RWPE1 (cell line): ENCODE results near the gene SEC14L1.
"Not testable (repeated sequence)": the region's sequence is repeated elsewhere in the genome, so short reads cannot be mapped to it uniquely, and the experiment has no call there.

ENCODE experiments used
- CTCF ChIA-PET: fragments of 350-600 bp; sonication (Branson Sonifier 250); formaldehyde crosslinking; extraction: SDS; loops from one replicate; lab custom pipeline; 2021; lab: Yijun Ruan, JAX
- POLR2A ChIA-PET: fragments of 400-600 bp; formaldehyde crosslinking; extraction: SDS; loops from one replicate; lab custom pipeline; 2020; ENCODE audit warnings: antibody characterized with exemption; ENCODE audit not compliant: low non-redundant PET; lab: Yijun Ruan, JAX
- DNase-seq: peaks from one replicate; pipeline ENCODE4 v3.0.0; 2012; ENCODE audit warnings: low spot score
- H3K27ac ChIP-seq: fragments of 450-650 bp; 2 replicates; pipeline ENCODE4 v1.5.1; 2017
- CTCF ChIP-seq: fragments of 450-650 bp; conservative IDR thresholded peaks from 2 replicates; pipeline ENCODE4 v1.5.1; 2017; ENCODE audit warnings: low read depth, mild to moderate bottlenecking

Gene SEC14L1

DNA sequence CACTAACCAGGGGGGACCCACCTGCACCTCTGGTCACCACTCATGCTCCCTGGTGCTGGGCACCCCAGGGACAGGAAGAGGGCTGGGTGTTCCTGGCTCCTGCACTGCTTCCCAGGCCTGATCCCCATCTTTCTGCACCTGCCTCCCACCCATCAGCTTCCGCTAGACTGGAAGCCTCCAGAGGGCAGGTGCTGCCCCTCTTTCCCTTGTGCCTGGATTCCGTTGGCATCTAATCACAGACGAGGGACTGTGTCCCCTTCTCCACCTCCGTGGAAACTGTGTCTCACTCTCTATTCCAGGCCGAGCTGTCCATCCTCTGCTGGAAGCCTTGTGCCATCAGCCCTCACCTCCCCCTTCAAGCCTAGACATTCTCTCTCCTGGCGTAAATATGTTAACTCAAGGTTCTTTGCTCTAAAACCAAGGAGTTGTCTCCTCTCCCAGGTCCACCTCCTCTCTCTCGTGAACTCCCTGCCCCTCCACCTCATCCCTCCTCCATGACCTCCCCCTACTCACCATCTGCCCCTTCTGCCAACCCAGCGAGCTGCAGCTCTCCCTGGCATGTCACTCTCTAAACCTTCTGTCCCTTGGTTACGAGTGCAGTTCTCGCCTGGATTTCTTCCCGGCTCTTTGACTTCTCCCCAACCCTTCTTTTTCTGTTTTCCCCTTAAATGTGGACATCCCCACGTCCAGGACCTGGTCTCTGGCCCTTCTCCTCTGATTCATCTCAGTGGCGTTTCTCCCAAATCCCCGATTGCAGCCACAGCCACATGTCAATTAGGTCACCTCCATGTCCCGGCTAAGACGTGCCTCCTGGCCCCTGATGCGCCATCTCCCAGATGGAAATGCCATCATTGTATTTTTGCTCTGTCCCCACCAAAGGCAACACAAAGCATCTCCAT is 107.7 kb downstream of the SEC14L1 start:
- ChIA-PET POLR2A (no interaction called here), CTCF (interaction anchor here (0.5 to 0.7 kb wide), 5 partner anchors 115 to 521 kb away, joined by 3 to 4 read pairs (median 3); no protein-coding TSS in a partner anchor)
- no peak for DNase-seq
- no peak overlapping the region for H3K27ac ChIP-seq
- TF ChIP-seq CTCF = no peak

GRCh38 chr17:77251622-77252183 is 110.9 kb downstream of the SEC14L1 start:
- H3K27ac ChIP-seq = no peak overlapping the region
- CTCF ChIA-PET = interaction anchor here (0.5 to 0.7 kb wide), 2 partner anchors 27 to 114 kb away, joined by 3 read pairs; no protein-coding TSS in a partner anchor
- POLR2A ChIA-PET = no interaction called here
- DNase-seq = no peak
- TF ChIP-seq CTCF = no peak

GRCh38 chr17:77252306-77252705 is 111.5 kb downstream of the SEC14L1 start:
- POLR2A ChIA-PET, DNase-seq, CTCF ChIA-PET: not testable (repeated sequence)
- H3K27ac ChIP-seq = peak overlapping the region; percentile 99; the same call in 1 of the 2 replicates

- no peak for TF ChIP-seq CTCF
- DNase-seq = no peak
- CTCF ChIA-PET = interaction anchor here (0.6 to 1.3 kb wide), 2 partner anchors 32 to 197 kb away, joined by 3 read pairs; no protein-coding TSS in a partner anchor
- POLR2A ChIA-PET = interaction anchor here (1.7 kb wide), 1 partner anchor 27 kb away, joined by 18 read pairs; no protein-coding TSS in a partner anchor
- peak overlapping the region; percentile 99 for H3K27ac ChIP-seq
These were observed 112.9 kb downstream of the SEC14L1 start for GRCh38 chr17:77253611-77254051.

DNA sequence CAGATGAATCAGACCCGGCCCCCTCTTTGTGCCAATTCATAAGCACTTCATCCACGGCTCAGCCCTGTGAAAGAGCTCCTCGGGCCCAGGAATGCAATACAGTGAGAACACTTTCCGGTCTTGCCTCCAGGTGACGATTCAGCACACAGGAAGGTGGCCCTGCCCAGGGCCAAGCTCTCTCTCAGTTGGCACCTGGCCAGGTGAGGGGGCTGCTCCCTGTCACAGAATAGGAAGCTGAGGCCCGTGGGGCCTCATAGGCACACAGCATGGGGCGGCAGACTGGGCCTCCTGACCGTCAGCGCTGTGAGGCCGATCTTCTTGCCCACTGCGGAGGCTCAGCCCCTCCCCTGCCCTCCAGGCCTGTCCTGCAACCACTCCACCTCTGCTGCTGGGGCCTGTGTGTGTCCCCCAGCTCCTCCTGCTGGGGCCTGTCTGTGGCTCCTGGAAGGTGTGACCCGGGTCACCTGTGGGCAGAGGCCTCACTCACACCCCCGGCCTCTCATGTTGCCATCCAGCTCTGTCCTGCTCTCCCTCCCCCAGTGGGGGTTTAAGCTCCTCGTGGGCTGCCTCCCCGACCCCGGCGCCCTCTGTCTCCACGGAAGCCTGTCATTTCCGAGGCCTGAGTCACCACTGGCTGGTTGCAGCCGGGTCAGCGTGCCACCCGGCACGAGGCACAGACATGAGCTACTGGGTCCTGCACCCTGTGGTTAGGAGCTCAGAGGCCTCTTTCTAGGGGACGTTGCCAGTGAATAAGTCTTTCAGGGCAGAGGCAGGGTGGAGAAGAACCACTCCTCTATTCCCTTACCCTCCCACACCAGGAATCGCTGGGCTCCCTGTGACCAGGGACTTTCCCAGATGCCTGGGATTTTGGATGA is 114.4 kb downstream of the SEC14L1 start:
- H3K27ac ChIP-seq = peak overlapping the region; percentile 99
- CTCF ChIA-PET = interaction anchor here (0.5 to 1.6 kb wide), 10 partner anchors 11 to 355 kb away, joined by 3 to 12 read pairs (median 4); no protein-coding TSS in a partner anchor
- TF ChIP-seq CTCF = no peak
- POLR2A ChIA-PET = interaction anchor here (0.5 to 1.9 kb wide), 5 partner anchors 12 to 31 kb away, joined by 3 to 24 read pairs (median 4); no protein-coding TSS in a partner anchor
- peak; percentile 92 for DNase-seq

GRCh38 chr17:77255970-77256369 is 115.2 kb downstream of the SEC14L1 start:
- CTCF ChIA-PET = interaction anchor here (0.5 to 1.6 kb wide), 4 partner anchors 10 to 172 kb away, joined by 3 to 12 read pairs (median 4); no protein-coding TSS in a partner anchor
- peak overlapping the region; percentile 99 for H3K27ac ChIP-seq
- POLR2A ChIA-PET = interaction anchor here (1.9 kb wide), 1 partner anchor 30 kb away, joined by 24 read pairs; no protein-coding TSS in a partner anchor

More at GRCh38 chr17:77255970-77256369, 115.2 kb downstream of the SEC14L1 start:
- DNase-seq = not testable (repeated sequence)
